ENCODE data around the gene MAGEB1. TPM values are rescaled to one million over a fixed set of nuclear protein-coding genes. Genes with fewer than 3 reads are reported as not detected.

The MAGEB1 gene, protein sequence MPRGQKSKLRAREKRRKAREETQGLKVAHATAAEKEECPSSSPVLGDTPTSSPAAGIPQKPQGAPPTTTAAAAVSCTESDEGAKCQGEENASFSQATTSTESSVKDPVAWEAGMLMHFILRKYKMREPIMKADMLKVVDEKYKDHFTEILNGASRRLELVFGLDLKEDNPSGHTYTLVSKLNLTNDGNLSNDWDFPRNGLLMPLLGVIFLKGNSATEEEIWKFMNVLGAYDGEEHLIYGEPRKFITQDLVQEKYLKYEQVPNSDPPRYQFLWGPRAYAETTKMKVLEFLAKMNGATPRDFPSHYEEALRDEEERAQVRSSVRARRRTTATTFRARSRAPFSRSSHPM
- polyA plus RNA-seq (2011; rRNA removed): not detected in 2 replicates
- polyA minus RNA-seq (2011; rRNA and poly(A)+ RNA removed): not detected in 2 replicates

DNA sequence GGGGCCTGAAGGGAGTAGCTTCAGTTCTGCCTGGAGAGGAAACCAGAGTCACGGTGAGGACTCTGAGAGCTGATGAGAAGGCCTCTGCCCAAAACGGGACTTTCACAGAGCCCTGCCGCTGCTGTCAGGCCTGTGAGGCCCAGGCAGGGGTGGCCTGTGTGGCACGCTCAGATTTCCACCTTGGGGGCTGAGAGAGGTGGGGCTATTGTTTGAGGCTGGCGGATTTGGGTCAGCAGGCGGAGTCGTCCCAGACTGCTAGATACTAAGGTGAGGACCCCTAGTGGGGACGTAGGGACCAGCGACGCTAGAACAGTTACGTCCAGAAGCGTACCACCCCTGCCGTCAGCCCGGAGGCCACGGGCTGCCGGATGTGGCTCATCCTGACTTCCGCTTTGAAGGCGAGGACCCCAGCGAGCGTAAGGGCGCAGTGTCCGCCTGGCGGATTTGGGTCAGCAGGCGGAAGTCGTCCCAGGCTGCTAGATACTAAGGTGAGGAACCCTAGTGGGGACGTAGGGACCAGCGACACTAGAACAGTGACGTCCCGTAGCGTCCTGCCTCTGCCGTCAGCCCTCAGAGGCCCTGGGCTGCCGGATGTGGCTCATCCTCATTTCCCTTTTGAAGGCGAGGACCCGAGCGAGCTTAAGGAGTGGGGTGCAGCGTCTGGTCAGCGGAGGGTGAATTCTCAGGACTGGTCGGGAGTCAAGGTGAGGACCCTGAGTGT is at the start of gene MAGEB1:
Gene MAGEB1 (plus strand): TSS at position 378 of the 721 bp plus-strand sequence. CDS start 3,348 bp downstream, outside the sequence.
- H3K27me3 ChIP-seq (ENCODE audit: control insufficient read depth, insufficient read depth, low read length): no peaks in the 10 kb centered on the region
- H3K9me3 ChIP-seq (ENCODE audit: control insufficient read depth, insufficient read depth, low read length): no peaks in the 10 kb centered on the region; the same call in 1 of the 2 replicates
- ChIA-PET CTCF (no interaction called here), POLR2A (no interaction called here)
- no peak for TF ChIP-seq CTCF (IDR thresholded peaks at IDR 0.05; ENCODE audit: low read depth, low read length)
- DNase-seq (ENCODE audit: low read depth, low spot score): no peak
- no peak within 1 kb of the TSS for H3K27ac ChIP-seq (ENCODE audit: low read depth, low read length)
- no peak within 1 kb of the TSS for H3K4me3 ChIP-seq (ENCODE audit: low read depth, low read length)

DNA sequence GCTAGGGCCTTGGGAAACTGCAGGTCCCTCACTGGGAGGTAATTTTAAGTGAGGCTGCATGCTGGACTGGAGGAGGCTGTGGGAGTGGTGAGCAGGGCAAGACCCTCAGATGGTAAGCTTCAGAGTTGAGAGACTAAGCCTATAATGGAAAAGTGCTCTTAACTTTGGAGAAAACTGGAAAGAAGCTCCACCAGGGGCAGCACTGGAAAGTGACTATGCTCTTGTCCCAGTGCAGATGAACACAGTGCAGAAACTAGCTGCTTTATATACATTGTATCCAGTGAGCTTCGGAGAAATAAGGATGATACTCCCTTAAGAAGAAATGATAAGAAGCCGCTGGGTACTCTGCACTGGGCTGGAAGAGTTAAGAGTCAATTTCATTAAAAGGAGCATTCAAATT is 34.8 kb upstream of the MAGEB1 start:
- ChIA-PET POLR2A (no interaction called here), CTCF (no interaction called here)
- Histone ChIP-seq H3K27me3 (ENCODE audit: control insufficient read depth, insufficient read depth, low read length) (no peaks in the 10 kb centered on the region), H3K4me3 (ENCODE audit: low read depth, low read length) (no peak overlapping the region), H3K27ac (ENCODE audit: low read depth, low read length) (no peak overlapping the region), H3K9me3 (ENCODE audit: control insufficient read depth, insufficient read depth, low read length) (no peaks in the 10 kb centered on the region; the same call in 1 of the 2 replicates)
- TF ChIP-seq CTCF (IDR thresholded peaks at IDR 0.05; ENCODE audit: low read depth, low read length): no peak
- DNase-seq (ENCODE audit: low read depth, low spot score): no peak

DNA sequence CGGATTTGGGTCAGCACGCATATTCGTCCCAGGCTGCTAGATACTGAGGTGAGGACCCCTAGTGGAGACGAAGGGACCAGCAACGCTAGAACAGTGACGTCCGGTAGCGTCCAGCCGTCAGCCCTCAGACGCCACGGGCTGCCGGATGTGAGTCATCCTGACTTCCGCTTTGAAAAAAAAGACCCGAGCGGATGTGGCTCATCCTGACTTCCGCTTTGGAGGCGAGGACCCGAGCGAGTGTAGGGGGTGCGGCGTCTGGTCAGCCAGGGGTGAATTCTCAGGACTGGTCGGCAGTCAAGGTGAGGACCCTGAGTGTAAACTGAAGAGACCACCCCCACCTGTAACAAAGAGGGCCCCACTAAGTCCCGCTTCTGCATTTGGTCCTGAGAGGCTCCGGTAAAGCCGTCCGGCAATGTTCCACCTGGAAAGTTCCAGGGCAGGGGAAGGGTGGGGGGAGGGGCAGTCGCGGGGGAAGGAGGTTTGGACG is 31.5 kb upstream of the MAGEB1 start, which contains the start of gene MAGEB2:
Gene MAGEB2 (plus strand): TSS at position 207 of the 487 bp plus-strand sequence. CDS start 3,018 bp downstream, outside the sequence.
- no peak for DNase-seq (ENCODE audit: low read depth, low spot score)
- Histone ChIP-seq H3K27ac (ENCODE audit: low read depth, low read length) (no peak within 1 kb of the TSS), H3K9me3 (ENCODE audit: control insufficient read depth, insufficient read depth, low read length) (no peaks in the 10 kb centered on the region; the same call in 1 of the 2 replicates), H3K27me3 (ENCODE audit: control insufficient read depth, insufficient read depth, low read length) (no peaks in the 10 kb centered on the region), H3K4me3 (ENCODE audit: low read depth, low read length) (no peak within 1 kb of the TSS)
- POLR2A ChIA-PET: no interaction called here
- CTCF ChIA-PET: no interaction called here
- no peak for TF ChIP-seq CTCF (IDR thresholded peaks at IDR 0.05; ENCODE audit: low read depth, low read length)

DNA sequence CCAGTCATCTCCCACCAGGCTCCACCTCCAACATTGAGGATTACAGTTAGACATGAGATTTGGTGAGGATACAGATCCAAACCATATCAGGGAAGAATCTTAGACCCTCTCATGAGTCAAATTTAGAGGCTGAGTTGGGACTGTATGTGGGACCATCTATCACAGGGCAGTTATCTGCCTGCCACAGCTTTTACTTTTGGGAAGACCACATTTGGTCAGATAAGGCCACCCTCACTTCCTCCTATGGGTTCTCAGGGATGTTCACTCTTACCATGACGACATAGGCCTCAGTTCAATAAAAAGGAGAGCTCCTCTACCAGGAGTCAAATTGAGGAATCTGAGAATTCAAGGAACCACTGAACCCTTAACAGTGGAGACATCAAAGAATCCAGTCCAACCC is 29.5 kb upstream of the MAGEB1 start:
- no peak overlapping the region for H3K27ac ChIP-seq (ENCODE audit: low read depth, low read length)
- no peak for TF ChIP-seq CTCF (IDR thresholded peaks at IDR 0.05; ENCODE audit: low read depth, low read length)
- no peaks in the 10 kb centered on the region for H3K27me3 ChIP-seq (ENCODE audit: control insufficient read depth, insufficient read depth, low read length)
- CTCF ChIA-PET: no interaction called here
- H3K4me3 ChIP-seq (ENCODE audit: low read depth, low read length): no peak overlapping the region
- POLR2A ChIA-PET: no interaction called here
- no peaks in the 10 kb centered on the region; the same call in 1 of the 2 replicates for H3K9me3 ChIP-seq (ENCODE audit: control insufficient read depth, insufficient read depth, low read length)
- DNase-seq (ENCODE audit: low read depth, low spot score): no peak

GRCh38 chrX:30219372-30219771 is 27.6 kb upstream of the MAGEB1 start:
- ChIA-PET CTCF (no interaction called here), POLR2A (no interaction called here)
- no peaks in the 10 kb centered on the region for H3K27me3 ChIP-seq (ENCODE audit: control insufficient read depth, insufficient read depth, low read length)
- TF ChIP-seq CTCF (IDR thresholded peaks at IDR 0.05; ENCODE audit: low read depth, low read length): no peak
- no peak for DNase-seq (ENCODE audit: low read depth, low spot score)
- H3K9me3 ChIP-seq (ENCODE audit: control insufficient read depth, insufficient read depth, low read length): no peaks in the 10 kb centered on the region; the same call in 1 of the 2 replicates
- no peak overlapping the region for H3K27ac ChIP-seq (ENCODE audit: low read depth, low read length)
- no peak overlapping the region for H3K4me3 ChIP-seq (ENCODE audit: low read depth, low read length)

All from AG04450 (cell line).